Stimulated activated CD4-positive, alpha-beta T cell treated with anti-CD3 and anti-CD28 coated beads, Interleukin-2, amount 100 ng/mL, for 48 hours (primary cell): ENCODE measurements around the gene TNPO3.
"Not testable (repeated sequence)": the region's sequence is repeated elsewhere in the genome, so short reads cannot be mapped to it uniquely, and the experiment has no call there.

Experiments
- DNase-seq, 2 donors: peaks; one replicate each; pipeline ENCODE4 v3.0.0-alpha.2; 2020

Gene TNPO3

DNA sequence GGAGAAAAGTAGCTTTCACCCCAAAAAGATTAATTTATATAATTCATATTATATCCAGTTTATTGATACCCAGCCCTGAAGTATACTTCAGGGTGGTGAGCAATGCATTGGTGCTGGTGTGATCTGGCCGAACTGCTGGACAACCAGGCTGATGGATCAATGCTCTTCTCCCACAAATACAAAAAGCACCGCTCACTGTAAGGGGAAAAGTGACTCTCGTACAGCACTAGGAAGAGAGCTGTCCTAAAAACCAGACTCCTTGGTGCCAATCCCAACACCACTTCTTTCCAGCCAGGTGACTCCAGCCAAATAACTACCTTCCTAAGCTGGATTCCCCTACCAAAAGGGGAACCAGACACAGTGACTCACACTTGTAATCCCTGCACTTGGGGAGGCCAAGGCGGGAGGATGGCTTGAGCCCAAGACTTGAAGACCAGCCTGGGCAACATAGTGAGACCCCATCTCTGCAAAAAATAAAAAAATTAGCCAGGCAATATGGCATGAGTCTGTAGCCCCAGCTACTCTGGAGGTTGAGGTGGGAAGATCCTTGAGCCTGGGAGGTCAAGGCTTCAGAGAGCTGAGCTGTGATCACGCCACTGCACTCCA, 13.1 kb upstream of the TNPO3 start:
- DNase-seq = no peak

DNA sequence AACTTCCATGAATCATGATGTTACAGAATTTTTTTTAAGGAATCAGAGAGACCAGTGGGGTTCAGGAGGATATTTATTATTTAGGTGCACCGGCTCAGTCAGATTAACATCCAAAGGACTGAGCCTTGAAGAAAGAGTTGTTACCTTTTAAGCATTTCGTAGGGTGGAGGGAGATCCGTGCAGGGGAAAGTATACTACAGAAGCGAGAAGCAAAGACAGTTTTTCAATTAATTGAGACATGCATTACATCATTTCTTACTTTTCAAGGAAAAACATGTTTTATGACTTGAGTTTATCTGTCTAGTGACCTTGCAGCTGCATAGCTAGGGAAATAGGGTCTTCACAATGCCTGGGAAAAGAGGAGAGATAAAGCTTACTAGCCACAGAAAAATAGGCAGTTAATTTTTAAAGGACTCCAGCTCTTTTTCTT, 12.2 kb upstream of the TNPO3 start:
- not testable (repeated sequence) for DNase-seq

DNA sequence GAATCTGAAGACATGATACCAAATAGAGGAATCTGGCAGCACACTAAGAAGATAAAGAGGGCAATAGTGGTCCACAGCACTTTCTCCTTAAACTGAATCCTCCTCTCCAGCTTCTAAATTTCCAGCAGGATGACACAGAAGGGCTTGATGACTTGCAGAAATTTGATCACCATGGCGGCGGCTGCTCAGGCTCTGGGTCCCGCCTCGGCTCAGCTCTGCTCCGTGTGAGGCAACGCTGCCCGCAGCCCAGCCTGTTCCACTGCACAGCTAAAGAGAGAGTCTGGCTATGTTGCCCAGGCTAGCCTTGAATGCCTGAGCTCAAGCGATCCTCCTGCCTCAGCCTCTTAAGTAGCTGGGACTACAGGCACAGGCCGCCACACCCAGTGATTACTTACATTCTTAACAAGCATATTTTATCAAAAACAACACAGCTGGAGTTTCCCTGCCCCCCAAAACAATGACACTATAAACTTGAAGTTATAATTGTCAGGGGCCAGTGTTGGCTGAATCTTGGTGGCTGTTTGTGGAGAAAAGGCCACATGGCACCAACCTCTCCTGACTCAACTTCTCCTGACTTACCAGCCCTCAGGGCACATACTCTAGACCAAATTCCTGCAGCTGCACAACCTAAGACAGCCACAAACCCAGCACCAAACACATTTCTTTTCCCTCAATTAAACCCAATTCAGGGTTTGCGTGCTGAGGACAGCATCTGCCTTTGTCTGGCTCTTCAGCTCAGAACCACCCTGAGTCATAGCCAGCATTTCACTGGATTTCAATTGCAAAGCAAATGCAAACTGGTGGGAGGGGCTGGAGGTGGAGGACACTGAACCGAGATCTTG, 11.6 kb upstream of the TNPO3 start:
- DNase-seq = no peak

DNA sequence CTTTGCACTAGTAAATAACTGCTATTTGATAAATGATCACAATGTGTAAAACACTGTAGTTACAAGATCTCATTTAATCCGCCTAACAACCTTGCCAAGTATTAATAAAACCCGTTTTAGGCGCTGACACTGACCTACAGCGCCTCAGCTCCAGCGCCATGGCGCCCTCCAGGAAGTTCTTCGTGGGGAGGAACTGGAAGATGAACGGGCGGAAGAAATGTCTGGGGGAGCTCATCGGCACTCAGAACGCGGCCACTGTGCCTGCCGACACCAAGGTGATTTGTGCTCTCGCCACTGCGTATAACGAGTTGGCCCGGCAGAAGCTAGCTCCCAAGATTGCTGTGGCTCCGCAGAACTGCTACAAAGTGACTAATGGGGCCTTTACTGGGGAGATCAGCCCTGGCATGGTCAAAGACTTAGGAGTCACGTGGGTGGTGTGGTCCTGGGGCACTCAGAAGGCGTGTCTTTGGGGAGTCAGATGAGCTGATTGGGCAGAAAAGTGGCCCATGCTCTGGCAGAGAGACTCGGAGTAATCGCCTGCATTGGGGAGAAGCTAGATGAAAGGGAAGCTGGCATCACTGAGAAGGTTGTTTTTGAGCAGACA, 1.1 kb upstream of the TNPO3 start:
- DNase-seq = no peak

DNA sequence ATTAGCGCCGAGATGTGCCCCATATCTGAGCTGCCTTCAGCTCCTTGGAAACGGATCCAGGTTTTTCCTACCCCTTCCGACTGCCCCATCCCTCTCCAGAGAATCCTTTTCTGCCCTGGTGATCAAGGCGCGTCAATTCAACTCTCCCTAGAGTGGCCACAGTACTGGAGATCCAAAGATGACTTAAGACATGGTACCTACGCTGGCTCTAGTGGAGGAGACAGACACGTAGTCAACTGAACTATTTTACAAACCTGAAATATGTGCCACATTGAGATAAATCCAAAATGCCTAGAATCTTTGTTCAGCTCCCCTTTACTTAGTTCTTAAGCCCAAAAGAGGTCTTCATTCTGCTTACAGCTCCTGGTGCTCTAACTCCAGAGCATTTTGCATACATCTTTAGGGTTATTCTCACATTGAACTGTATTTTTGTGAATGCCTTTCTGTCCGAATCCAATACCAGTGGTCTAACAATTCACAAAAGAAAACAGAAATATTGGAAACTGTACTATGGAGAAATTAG, 444 bp upstream of the TNPO3 start:
- DNase-seq = no peak

DNA sequence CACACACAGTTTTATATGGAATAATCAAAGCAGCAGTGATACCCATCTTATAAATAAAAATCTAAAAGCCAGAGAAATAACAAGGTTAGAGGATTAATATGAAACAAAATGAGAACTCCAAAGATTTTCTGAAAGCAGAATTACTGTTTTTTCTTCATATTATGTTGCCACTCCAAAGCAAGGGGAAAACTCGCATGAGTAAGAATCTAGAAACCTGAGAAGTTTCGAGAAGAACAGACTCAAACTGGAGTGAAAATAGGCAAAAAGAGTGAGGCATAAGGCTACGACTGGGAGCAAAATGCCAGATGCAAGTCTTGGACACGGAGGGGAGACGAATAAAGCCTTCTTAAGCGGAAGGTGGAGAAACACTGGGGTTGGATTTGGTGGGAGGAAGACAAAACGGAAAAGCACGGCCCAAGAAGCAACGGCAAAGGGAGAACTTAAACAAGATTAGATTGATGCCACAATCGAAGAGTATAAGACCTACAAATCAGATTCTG, 923 bp downstream of the TNPO3 start:
- no peak for DNase-seq

DNA sequence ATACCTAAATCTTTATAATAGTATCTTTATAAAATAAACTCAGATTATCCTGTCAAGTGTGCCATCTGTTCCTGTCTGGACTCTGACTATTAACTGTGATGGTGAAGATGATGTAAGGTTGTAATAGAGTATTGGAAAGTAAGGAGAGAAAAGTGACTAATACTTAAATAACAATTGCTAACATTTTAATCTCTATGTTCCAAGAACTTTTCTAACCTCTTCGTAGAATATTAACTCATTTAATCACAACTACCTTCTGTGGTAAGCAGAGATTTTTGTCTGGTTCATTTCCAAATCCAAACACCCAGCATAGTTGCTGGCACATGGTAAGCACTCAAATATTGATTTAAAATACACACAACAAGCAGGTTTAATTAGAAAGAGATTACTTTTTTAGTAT, 2.5 kb downstream of the TNPO3 start:
- DNase-seq = no peak

DNA sequence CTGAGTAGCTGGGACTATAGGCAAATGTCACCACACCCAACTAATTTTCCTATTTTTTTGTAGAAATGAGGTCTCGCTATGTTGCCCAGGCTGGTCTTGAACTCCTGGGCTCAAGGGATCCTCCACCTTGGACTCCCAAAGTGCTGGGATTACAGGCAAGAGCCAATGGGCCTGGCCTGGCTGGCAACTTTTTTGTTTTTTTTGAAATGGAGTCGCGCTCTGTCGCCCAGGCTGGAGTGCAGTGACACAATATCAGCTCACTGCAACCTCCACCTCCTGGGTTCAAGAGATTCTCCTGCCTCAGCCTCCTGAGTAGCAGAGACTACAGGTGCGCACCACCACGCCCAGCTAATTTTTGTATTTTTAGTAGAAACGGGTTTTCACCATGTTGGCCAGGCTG, 3.5 kb downstream of the TNPO3 start:
- DNase-seq = not testable (repeated sequence)

DNA sequence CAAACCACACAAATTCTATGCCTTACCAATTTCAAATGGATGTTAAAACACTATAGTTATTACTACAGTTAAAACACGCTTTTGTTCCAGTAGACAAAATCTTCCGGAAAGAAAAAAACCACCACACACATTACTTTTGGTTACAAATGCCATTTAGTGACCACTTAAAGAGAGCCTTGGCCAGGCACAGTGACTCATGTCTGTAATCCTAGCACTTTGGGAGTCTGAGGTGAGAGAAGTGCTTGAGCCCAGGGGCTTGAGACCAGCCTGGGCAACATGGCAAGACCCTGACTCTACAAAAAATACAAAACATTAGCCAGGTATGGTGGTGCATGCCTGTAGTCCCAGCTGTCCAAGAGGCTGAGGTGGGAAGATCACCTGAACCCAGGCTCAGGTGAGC, 7.2 kb downstream of the TNPO3 start:
- DNase-seq = no peak

DNA sequence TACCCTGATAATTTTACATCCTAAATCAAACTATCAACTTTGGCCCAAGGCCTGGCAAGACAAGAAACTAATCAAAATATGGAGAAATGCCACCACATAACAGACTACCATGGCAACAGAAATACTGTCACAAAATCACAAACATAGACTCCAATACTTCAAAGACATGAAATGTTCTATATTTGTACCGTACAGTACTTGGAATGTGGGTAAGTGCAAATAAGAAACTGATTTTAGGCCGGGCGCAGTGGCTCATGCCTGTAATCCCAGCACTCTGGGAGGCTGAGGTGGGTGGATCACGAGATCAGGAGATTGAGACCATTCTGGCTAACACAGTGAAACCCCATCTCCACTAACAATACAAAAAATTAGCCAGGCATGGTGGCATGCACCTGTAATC, 9.2 kb downstream of the TNPO3 start:
- no peak for DNase-seq

DNA sequence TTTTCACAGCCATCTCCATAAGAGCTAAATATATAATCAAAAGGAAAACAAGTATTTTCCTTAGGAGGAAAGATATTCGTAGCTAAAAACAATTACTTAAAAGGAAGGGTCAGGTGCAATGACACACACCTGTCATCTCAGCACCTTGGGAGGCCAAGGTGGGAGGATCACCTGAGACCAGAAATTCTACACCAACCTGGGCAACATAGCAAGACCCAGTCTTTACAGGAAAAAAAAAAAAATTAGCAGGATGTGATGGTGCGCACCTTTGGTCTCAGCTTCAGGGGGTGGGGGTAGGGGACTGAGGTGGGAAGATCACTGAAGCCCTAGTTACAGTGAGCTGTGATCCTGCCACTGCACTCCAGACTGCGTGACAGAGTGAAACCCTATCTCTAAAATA, 11.9 kb downstream of the TNPO3 start:
- DNase-seq = no peak

DNA sequence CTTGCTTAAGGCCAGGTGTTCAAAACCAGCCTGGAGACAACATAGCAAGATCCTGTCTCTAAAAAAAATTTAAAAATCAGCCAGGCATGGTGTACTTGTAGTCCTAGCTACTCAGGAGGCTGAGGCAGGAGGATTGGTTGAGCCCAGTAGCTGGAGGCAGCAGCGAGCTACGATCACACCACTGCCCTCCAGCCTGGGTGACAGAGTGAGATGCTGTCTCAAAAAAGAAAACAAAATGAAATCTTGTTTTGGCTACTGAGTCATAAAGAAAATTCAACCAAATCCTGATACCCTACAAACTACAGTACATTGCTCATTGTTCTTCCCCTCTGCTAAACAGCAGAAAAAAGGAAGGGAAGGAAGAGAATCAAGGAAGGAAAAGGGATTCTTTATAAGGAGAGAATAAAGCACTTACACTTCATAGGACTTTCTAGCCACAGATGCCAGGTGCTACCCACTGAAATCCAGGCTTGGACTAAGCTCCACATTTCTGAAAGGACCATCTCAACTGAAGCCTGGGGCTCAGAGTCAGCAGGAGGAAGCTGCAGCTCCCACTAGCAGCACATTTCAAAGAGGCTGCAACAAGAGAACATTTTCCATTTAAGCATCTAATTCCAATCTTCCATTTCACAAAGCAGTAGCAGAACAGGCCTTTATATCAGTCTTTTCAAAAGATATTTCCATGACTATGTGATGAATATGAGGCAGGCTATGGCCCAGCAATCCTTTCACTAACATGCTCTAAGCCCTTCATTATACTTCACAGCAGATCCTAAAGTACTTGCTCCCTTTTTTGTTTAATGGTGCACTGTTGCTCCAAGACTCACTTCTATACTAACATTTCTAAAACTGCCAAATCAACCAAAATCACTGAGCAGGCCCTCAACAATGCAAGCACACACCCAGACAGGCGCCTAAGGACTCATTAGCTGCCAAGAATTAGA, 13.5 kb downstream of the TNPO3 start:
- no peak for DNase-seq

DNA sequence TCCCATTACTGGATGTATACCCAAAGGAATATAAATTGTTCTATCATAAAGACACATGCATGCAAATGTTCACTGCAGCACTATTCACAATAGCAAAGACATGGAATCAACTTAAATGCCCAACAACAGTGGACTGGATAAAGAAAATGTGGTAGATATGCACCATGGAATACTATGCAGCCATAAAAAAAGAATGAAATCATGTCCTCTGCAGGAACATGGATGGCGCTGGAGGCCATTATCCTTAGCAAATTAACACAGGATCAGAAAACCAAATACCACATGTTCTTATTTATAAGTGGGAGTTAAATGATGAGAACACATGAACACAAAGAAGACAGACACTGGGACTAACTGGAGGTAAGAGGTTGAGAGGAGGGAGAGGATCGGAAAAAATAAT, 16.4 kb downstream of the TNPO3 start:
- DNase-seq = not testable (repeated sequence)

DNA sequence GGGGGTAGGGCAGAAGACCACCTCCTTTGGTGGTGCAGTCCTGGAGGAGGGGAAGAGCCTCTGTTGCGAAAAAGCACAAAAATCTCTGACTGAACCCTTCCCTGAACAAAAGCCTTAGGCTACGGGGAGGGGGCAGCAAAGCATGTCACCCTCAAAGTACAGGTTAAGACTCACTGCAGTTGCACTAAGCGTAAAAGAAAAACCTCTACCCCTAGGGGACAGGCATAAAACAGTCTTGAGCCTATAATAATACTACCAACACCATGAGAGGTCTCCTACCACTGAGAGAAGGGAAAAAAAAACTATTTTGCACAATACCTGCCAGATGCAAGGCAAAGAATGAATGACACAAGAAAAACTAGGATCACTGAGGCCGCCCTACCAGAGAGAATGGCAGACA, 17.3 kb downstream of the TNPO3 start:
- no peak for DNase-seq

DNA sequence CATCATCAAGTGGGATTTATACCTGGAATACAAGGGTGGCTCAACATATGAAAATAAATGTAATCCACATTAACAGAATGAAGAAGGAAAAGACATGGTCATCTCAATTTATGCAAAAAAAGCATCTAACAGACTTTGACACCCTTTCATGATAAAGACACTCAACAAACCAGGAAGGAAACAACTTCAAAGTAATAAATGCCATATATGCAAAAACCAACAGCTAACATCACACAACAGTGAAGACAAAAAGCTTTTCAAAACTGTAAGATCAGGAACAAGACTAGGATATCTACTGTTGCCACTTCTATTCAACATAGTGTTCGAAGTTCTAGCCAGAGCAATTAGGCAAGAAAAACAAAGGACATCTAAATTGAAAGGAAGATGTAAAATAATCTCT, 22.9 kb downstream of the TNPO3 start:
- DNase-seq = no peak

DNA sequence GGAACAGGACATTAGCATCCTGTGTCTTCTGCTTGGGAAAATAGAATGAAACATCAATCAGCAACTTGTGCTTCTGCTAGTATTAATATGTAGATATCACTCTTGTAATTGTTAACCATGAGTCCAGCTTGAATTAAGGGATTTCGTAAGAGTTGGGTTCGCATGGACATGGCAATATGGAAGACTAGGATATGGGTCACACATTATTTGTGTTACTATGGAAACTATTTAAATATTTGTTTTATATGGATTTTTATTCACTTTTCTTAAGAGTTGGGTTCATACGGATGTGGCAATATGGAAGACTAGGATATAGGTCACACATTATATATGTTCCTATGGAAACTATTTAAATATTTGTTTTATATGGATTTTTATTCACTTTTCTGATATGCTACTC, 24.5 kb downstream of the TNPO3 start:
- no peak for DNase-seq

DNA sequence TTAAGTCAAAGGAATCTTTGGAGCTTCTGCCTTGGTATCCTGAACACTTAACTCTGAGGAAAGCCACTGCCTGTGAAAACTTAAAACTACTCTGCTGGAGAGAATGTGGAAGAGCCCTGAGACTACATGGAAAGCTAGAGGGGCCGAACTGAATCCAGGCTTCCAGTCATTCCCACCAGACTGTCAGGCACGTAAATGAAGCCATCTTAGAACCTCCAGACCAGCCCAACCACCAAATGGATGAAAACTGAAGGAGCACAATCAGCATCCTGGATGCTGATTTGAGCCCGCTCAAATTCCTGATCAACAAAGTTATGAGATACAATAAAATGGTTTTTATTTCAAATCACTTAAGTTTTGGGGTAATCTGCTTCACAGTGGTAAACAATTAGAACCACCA, 30.8 kb downstream of the TNPO3 start:
- DNase-seq = no peak

DNA sequence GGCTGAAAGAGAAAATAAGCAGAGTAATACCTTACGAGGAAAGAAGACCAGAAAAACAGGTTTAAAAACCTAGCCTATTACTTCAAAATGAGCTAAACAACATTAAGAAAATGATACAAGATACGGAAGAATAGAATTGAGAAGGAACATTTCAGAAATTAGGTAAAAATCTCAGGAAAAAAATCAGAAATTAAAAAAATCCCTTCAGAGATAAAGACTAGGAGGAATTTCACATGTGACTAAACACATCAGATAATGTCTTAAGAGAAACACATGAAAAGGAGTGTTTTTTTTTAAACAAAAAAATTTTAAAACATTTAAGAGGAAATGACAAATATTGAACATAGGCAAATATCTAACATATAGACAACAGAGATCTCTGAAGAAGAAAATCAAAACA, 33.3 kb downstream of the TNPO3 start:
- DNase-seq = no peak

DNA sequence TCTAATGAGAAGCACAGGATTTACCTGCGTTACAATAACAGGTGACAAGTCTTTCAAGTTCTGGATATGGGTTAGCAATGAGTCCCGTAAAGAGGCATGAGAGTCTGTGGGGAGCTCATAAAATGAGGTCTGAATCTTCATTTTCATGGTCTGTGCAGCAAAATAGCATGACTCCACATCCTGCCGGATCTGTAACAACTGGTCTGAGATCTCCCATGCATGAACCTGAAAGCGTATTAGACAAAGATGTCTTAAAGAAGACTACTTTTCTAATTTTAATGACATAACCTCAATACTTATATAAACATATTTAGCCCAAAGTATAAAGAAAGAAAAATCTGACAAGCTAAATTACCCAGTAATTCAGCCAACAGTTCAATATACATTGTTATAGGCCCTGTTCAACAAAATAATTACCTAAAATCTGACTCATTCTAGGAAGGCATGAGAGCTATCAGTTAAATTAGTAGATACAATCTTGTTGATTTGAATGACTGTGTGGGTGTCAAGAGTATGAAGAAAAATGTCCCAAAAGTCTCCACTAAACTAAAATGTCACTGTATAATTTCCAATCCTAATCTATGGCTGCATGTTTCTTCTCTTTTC, 36.9 kb downstream of the TNPO3 start:
- DNase-seq = no peak

DNA sequence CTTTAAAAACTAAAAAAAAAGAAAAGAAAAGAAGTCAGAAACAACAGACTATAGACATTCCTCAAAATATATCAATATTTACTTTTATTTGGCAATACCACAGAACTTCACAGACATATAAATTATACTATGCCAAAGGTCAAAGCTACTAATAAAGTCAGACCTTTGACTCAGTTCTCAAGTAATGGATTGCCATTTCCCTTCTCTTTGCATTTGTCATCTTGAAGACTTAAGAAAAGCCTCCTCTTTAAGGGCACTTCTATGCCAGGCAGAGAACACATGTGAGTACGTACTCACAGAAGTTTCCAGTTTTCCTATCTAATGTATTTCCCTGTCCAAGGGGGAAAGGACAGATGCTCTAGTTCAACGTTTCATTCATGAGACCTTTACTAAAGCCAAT, 37.6 kb downstream of the TNPO3 start:
- DNase-seq = no peak

DNA sequence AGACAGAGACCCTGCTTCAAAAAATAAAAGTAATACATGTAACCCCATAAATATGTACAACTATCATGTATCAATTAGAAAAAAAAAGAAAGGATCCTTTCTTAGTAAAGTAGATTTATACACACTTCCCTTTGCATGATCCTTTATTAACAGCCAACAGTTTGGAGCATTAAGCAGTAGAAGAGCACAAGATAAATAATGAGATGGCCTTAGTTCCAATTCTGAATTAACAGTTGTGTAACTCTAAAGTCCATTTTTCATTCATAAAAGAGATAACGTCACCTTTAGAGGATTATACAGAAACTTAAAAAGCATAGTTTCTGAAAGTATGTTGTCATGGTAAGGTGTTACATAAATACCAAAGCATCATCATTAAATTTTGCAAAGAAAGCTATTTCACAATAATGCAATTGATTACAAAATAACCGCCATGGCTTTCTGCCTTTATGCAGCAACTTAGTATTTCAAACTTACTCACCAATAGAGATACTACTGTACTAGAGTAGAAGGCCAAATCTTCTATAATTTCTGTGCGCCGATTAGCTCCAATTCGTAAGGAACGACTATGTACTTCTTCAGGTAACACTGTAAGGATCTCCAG, 40.3 kb downstream of the TNPO3 start:
- DNase-seq = no peak
